Measurements from ENCODE around the gene NUMB.

DNA sequence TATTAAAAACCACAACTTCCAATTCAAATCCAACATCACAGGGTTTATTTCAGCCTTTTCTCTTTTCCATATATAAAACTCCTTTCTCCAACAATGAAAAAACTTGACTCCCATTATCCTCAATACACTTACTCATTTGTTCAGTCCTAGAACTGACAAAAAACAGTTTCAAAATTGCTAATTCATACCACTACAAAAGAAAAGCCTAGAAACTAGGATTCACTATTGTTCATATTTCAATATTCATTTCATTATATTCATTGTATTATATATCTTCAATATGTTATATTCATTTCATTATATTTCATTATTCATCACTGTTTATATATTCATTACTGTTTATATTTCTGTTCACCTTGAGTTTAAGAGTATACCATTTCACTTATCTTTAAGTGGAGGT lies 85.8 kb downstream of the NUMB start:
- TF ChIP-seq, protein P1, sequence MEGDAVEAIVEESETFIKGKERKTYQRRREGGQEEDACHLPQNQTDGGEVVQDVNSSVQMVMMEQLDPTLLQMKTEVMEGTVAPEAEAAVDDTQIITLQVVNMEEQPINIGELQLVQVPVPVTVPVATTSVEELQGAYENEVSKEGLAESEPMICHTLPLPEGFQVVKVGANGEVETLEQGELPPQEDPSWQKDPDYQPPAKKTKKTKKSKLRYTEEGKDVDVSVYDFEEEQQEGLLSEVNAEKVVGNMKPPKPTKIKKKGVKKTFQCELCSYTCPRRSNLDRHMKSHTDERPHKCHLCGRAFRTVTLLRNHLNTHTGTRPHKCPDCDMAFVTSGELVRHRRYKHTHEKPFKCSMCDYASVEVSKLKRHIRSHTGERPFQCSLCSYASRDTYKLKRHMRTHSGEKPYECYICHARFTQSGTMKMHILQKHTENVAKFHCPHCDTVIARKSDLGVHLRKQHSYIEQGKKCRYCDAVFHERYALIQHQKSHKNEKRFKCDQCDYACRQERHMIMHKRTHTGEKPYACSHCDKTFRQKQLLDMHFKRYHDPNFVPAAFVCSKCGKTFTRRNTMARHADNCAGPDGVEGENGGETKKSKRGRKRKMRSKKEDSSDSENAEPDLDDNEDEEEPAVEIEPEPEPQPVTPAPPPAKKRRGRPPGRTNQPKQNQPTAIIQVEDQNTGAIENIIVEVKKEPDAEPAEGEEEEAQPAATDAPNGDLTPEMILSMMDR (IDR thresholded peaks at IDR 0.05), result no peak
- TF ChIP-seq EP300 (IDR thresholded peaks at IDR 0.05), result no peak
